GM18858 (cell line): Measurements from ENCODE around the gene C19orf25.

Experiments
- ATAC-seq: cut with Tn5 transposase; IDR thresholded peaks from one replicate; pipeline ENCODE4 v1.9.1; 2021; ENCODE audit not compliant: unreplicated experiment

C19orf25 gene

DNA sequence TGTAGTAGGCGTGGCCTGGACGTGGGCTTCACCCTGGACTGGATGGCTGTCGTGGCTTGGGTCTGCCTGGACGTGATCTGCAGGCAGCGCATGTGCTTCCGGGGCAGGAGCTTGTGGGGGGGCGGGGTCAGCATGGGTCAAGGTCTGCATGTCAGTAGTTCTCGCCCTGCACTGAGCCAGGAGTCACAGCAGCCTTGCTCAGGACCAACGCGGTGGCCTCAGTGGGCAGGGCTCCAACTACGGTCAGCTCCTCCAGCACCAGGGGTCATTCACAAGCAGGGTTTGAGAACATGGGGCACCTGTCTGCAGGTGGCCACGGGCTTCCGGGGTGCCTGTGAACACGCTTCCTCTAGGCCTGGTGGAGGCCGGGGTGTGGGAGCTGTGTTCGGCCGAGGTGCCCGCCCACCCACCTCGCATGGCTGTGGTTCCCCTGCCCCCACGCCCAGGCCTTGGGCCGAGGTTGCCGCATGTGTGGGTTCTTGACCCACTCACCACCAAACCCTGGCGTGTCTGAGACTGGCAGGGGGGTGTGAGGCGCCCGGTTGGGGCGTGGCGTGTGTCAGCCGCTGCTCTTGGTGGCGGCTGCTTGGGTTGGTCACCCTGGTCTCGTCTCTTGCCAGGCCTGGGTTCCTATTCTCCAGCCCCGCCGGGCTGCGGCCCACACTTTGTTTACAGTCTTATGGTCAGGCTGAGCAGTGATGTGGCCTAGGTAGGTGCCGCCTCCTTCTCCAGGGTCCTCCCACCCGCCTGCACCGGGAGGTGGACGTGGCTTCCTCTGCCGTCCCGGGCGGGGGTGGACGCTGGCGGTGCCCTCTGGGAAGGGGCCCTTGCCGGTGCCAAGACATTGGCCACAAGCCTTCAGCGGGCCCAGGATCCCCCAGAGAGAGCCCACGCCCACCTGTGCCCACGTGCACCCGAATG lies 45.6 kb downstream of the C19orf25 start:
- no peak for ATAC-seq

DNA sequence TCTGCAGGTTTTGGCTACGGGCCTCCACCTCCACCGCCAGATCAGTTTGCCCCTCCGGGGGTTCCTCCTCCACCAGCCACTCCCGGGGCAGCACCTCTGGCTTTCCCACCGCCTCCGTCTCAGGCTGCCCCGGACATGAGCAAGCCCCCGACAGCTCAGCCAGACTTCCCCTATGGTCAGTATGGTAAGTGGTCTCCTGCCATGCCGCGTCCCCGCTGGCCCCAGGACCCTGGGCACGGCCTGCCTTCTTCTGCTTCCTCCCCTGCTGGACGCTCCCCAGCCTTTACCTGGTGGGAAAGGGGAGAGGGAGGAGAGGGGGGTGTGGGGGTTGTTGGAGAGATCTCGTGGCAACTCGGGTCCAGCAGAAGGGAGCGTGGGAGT lies 46.5 kb downstream of the C19orf25 start:
- no peak for ATAC-seq

DNA sequence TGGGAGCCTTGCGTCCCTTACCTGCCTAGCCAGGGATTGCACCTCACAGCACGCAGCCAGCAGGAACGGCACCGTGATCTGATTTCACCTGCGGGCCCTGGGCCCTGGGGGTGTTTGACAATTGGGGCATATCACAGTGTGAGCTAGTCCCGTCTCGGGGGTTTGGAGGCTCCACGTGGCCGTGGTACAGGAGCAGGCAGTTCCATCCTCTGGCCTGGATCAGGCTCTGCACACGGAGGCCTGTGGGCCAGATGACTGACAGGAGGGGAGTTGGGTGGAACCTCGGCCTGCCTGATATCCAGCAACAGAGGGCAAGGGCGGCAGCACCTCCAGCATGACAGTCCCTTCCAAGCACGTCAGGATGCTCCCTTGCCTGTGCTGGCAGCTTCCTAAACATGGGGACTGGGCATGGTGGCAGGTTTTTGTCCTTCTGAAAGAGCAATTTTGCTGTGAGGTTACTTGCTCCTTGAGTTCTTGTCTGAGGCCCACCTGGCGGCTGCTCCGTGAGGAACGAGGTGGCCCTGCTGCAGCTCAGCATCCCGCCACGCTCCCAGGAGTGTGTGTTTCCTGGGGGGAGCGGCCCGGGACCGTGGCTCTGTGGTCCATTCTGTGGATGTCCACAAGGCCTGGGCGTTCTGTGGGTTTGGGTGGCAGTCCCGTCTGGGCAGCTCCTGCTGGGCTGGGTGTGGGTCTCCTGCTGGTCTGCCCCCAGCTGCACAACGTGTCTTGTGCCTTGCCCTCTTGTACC lies 47.1 kb downstream of the C19orf25 start:
- no peak for ATAC-seq

DNA sequence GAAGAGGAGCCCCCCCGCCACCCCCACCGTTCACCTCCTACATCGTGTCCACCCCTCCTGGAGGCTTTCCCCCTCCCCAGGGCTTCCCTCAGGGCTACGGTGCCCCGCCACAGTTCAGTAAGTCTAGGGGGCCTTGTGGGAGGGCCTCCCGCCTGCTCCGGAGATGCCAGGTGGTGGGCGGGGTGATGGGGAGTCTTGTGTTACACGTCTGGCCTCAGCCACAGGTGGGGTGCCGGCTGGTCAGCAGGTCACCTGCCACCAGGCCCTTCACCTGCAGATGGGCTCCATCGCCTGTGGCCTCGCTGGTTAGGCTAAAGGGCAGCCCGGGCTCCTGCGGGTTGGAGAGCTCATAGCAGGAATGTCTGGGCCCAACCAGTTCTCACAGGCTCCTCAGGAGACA lies 48.8 kb downstream of the C19orf25 start:
- ATAC-seq = no peak

DNA sequence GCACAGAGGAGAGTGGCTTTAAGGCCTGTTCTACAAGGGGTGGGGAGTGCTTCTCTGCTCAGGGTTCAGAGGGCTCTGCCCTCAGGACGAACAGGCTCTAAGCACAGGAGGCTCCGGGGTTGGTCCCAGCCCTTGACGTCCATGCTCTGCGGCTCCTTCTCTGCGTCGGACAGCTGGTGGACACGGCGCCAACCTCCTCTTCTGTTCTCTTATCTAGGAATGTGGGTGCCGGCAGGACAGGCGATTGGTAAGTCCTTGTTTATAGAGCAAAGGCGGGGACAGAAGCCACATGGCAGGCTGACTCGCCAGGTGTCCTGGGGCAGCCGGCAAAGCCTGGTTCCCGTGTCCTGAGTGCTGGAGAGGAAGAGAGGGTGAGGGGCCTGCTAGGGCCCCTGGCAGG lies 49.3 kb downstream of the C19orf25 start:
- ATAC-seq = no peak

DNA sequence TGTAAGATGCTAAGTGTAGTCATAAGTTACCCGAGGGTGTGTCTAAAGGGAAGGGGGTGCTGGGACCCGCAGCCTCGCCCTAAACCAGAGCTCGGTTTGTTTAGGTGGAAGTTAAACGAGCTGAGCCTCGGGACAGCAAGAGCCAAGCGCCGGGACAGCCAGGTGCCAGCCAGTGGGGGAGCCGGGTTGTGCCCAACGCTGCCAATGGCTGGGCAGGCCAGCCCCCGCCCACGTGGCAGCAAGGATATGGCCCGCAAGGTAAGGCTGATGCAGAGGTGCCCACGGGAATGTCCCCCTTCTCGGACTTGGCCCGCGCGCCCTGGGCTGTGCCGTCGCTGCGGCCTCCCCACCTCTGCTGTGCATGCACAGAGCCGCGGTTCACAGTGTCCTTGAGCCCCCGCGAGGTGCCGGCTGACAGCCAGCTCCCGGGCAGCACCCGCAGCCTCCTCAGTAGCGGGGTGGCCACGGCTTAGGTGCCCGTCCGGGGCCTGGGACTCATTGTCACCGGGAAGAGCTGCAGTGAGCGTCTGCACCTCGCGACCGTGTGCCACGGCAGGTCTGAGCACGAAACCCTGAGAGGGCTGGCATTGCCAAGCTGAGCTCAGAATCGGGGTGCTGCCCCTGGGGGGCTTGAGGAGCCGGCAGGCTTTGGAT lies 50.1 kb downstream of the C19orf25 start:
- ATAC-seq = no peak

DNA sequence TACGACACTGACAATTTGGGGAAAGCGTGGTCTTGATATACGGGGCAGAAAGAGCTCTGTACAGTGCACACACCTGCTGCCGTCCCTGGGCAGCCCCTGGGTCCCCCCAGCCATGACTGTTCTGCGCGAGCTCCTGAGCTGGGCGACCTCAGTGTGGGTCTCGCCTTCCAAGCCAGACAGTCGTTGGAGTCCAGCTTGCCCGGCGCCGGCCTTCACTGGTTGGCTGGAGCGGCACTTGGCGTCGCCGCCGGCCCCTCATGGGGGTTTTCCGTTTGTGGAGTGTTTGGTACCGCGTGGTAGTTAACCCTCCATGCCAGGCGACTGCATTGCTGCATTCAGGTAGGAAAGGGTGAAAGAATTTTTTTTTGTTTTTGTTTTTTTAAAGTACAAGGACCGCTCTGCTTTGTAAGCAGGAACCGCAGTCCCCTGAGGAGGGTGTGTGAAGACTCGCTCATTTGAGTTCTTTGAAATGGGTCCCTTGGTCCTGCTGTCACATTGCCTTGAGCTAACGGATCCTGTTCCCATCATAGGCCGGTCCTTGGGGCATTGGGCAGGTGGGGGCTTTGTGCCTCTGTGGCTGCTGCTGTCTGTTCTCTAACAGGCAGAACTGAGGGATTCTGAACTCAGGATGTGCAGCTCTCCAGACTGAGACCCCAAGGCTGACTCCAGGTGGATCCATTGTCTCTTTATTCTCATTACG lies 51.6 kb downstream of the C19orf25 start:
- ATAC-seq = no peak

DNA sequence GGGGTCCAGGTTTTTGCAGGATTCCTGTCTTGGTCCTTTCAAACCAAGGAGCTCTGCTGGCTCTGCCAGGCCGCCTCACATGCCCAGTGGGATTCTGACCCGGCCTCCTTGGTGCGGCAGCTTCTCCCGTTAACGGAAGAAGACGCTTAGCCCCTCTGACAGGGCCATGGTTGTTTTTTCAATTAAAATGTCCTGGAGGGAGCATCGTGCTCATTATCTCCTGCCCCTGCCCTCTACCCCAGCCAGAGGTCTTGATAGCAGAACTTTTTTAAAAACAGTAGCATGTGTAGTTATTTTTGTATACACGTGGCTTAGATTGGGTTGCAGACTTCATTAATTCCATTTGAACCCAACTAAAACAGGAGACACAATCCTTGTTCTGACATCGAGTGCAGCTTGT lies 52.3 kb downstream of the C19orf25 start:
- no peak for ATAC-seq

DNA sequence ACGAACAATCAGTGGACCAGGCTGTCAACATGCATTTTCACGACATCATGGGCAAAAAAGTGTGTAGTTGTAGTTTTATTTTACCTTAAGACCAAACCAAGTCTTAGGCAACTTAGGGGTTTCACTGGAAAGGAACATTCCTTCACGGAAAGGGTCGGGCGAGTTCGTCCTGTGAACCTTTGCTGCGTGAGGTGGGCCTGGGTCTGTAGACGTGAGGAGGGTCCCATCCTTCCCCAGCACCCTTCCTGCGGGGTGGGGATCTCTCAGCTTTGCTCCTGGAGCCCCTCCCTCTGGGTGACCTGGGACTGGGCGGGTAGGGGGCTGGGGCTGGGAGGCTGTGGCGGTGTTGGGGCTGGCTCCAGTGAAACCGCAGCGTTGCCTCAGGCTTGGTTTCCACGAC lies 53.1 kb downstream of the C19orf25 start:
- ATAC-seq = no peak

DNA sequence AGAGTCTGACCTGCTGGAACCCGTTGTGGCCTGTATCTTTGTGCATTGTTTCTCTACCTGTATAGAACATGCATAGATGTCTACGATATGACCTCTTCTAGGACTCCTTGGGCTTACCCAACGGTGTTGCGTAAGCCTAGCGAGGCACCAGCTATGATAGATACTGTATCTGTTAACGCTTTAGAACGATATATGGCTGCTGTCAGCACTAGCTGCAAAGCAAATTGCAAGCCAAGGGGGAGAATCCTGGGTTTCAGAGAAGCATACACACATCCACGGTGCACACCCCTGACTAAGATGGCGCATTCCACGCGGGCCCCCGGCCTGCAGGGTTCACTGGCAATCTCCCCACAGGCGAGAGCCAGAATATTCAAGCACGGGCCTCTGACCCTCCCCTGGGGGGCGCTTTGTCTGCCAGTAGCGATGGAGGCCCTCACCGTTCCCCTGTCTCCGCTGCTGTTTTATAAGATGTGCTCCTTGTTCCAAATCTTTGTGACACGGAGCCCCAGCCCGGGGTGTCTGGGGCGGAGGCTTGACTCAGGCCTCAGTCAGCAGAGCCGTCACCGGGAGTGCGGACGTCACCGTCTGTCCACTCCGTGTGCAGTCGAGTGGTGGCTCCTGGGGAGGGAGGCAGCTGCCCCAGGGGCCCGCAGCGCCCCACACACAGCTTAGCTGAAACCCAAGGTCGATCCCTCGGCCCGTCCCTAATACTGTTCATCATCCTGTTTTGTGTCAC lies 53.7 kb downstream of the C19orf25 start:
- no peak for ATAC-seq

DNA sequence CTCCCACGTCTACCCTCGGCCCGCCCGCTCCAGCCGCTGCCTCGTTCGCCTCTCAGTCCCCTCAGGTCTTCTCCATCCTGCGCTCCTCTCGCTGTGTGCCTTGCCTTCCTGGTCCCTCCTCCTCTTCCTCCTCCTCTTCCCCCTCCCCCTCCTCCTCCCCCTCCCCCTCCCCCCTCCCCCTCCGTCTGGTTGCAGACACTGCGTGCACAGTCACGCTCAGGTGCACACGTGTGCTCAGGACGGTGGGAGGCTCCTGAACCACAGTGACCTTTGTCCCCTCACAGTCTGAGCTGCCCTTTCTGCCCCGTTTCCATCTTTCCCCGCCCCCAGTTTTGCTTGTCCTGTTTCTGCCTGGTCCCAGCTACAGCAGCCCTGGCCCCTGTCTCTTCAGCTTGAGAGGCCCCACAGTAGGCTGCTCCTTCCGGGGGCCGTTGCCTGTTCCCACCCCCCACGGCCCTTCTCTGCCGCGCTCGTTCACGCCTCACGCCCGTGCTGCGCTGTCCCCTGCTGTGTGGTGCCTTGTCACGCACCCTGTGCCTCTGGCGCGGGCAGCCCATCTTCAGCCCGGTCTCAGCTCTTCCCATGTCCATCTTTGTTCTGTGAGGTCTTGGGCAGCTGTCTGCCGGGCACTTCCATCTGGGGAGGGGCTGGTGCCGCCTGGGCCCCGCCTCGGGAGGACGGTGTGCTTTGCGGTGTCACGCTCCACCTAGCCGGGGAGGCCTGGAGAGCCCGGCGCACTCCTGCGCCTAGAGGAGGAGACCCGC lies 54.6 kb downstream of the C19orf25 start:
- no peak for ATAC-seq

DNA sequence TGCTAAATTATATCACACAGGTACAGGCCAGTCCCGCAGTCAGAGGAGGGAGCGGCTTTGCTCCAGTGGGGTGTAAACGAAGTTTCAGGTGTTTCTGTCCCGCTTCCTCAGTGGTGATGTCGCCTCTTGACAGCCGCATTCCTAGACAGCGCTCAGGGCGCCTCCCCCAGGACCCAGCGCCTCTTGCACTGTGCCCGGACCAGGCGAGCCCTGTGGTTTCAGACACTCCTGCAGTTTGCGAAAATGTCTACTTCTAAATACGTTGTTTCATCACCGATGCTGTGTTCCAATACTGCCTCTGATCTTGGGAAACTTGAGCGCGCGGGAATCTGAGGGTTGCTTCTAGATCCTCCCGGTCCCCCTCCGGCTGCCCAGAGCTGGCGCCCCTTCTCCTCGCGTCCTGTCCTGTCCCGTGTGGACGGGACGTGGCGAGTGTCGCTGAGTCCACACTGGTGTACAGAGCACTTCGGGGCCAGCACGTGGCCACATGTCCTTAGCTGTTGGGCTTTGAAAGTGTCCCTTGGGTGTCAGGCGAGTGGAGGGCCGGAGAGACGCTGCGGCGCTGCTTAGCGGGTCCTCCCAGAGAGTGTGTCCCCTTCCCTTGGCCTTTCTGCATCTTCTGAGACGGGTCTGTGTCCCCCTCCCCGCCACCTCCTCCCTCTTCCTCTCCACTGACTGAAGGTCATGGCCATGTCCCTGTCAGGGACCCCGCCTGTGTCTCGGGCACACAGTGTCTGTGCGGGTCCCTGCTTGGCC lies 55.4 kb downstream of the C19orf25 start:
- no peak for ATAC-seq
